RWPE2 (cell line): ENCODE results near the gene PCBP3.
"Not testable (repeated sequence)": the region's sequence is repeated elsewhere in the genome, so short reads cannot be mapped to it uniquely, and the experiment has no call there.

Experiments
- ATAC-seq: fragments of 200-7000 bp; cut with Tn5 transposase; 3 replicates; pipeline ENCODE4 v1.9.1; 2021; ENCODE audit warnings: low read depth
- DNase-seq: peaks from one replicate; pipeline ENCODE4 v3.0.0-alpha.2; 2020; ENCODE audit warnings: low spot score
- H3K27ac ChIP-seq: fragments of 450-650 bp; 2 replicates; pipeline ENCODE4 v1.5.1; 2017; ENCODE audit warnings: mild to moderate bottlenecking; ENCODE audit not compliant: poor library complexity, severe bottlenecking
- H3K27me3 ChIP-seq: fragments of 250-450 bp; sonication (Bioruptor Pico); 2 replicates; pipeline ENCODE4 v1.5.1; 2021; ENCODE audit warnings: mild to moderate bottlenecking, moderate library complexity; ENCODE audit not compliant: insufficient read depth, poor library complexity, severe bottlenecking
- H3K36me3 ChIP-seq: fragments of 250-450 bp; sonication (Bioruptor Pico); 2 replicates; pipeline ENCODE4 v1.5.1; 2020; ENCODE audit warnings: low read depth, mild to moderate bottlenecking, moderate library complexity
- H3K4me1 ChIP-seq: fragments of 250-450 bp; sonication (Bioruptor Pico); 2 replicates; pipeline ENCODE4 v1.5.1; 2021; ENCODE audit warnings: mild to moderate bottlenecking, moderate library complexity; ENCODE audit not compliant: insufficient read depth, poor library complexity, severe bottlenecking
- H3K4me3 ChIP-seq: fragments of 250-450 bp; sonication (Bioruptor Pico); 2 replicates; pipeline ENCODE4 v1.5.1; 2021; ENCODE audit warnings: mild to moderate bottlenecking, moderate library complexity; ENCODE audit not compliant: severe bottlenecking
- H3K9me3 ChIP-seq: fragments of 250-450 bp; sonication (Bioruptor Pico); 2 replicates; pipeline ENCODE4 v1.5.1; 2021; ENCODE audit warnings: mild to moderate bottlenecking, moderate library complexity; ENCODE audit not compliant: severe bottlenecking
- CTCF ChIP-seq: fragments of 450-650 bp; IDR thresholded peaks from one replicate; pipeline ENCODE4 v1.5.1; 2017; ENCODE audit warnings: mild to moderate bottlenecking, moderate library complexity; ENCODE audit not compliant: poor library complexity, severe bottlenecking

The PCBP3 gene

GRCh38 chr21:45894450-45894825 lies 250.9 kb downstream of the PCBP3 start:
- Histone ChIP-seq H3K27ac (no peak overlapping the region), H3K4me1 (no peaks in the 10 kb centered on the region), H3K4me3 (no peak overlapping the region), H3K9me3 (no peaks in the 10 kb centered on the region), H3K36me3 (no peaks in the 10 kb centered on the region), H3K27me3 (no peaks in the 10 kb centered on the region)
- no peak for TF ChIP-seq CTCF
- DNase-seq (no peak), ATAC-seq (no peak)

- no peak overlapping the region for H3K27ac ChIP-seq
- ATAC-seq (no peak), DNase-seq (peak; percentile 56)
- H3K4me1 ChIP-seq, result no peaks in the 10 kb centered on the region
- no peaks in the 10 kb centered on the region for H3K9me3 ChIP-seq
- no peak for TF ChIP-seq CTCF
- H3K36me3 ChIP-seq, result no peaks in the 10 kb centered on the region
- no peaks in the 10 kb centered on the region for H3K27me3 ChIP-seq
- H3K4me3 ChIP-seq, result no peak overlapping the region
Observed at GRCh38 chr21:45894906-45895777, 251.6 kb downstream of the PCBP3 start.

- TF ChIP-seq CTCF, result no peak
- Histone ChIP-seq H3K27me3 (no peaks in the 10 kb centered on the region), H3K4me3 (no peak overlapping the region), H3K4me1 (no peaks in the 10 kb centered on the region), H3K9me3 (no peaks in the 10 kb centered on the region), H3K27ac (no peak overlapping the region), H3K36me3 (no peaks in the 10 kb centered on the region)
- ATAC-seq, result no peak
- peak; percentile 44 for DNase-seq
Observed at GRCh38 chr21:45895778-45896370, 252.3 kb downstream of the PCBP3 start.

GRCh38 chr21:45896431-45896830 lies 252.9 kb downstream of the PCBP3 start:
- DNase-seq, result peak; percentile 25
- not testable (repeated sequence) for H3K9me3 ChIP-seq, H3K36me3 ChIP-seq, H3K4me3 ChIP-seq, ATAC-seq, H3K4me1 ChIP-seq, H3K27me3 ChIP-seq, H3K27ac ChIP-seq

- Histone ChIP-seq H3K4me3 (no peak overlapping the region), H3K27me3 (no peaks in the 10 kb centered on the region), H3K36me3 (no peaks in the 10 kb centered on the region), H3K9me3 (no peaks in the 10 kb centered on the region), H3K27ac (no peak overlapping the region), H3K4me1 (no peaks in the 10 kb centered on the region)
- no peak for ATAC-seq
- TF ChIP-seq CTCF, result no peak
- DNase-seq, result peak; percentile 44
Observed at GRCh38 chr21:45897191-45898027, 253.9 kb downstream of the PCBP3 start.
